Measurements from ENCODE around the gene ARL3.

Gene ARL3

GRCh38 chr10:102731222-102731800 is 17.1 kb upstream of the ARL3 start:
- no peak for TF ChIP-seq ZFX (IDR thresholded peaks at IDR 0.05)
- no peak for TF ChIP-seq CTCF (conservative IDR thresholded peaks at IDR 0.05)
- H3K27ac ChIP-seq: no peak overlapping the region

- TF ChIP-seq ZFX (IDR thresholded peaks at IDR 0.05): no peak
- peak; percentile 96 for TF ChIP-seq CTCF (conservative IDR thresholded peaks at IDR 0.05)
- no peak overlapping the region for H3K27ac ChIP-seq
Measured at GRCh38 chr10:102729029-102730026, 15.1 kb upstream of the ARL3 start.

GRCh38 chr10:102727037-102727818 is 13.0 kb upstream of the ARL3 start:
- H3K27ac ChIP-seq: no peak overlapping the region
- TF ChIP-seq ZFX (IDR thresholded peaks at IDR 0.05) (no peak), CTCF (conservative IDR thresholded peaks at IDR 0.05) (no peak)

- no peak overlapping the region for H3K27ac ChIP-seq
- TF ChIP-seq ZFX (IDR thresholded peaks at IDR 0.05) (no peak), CTCF (conservative IDR thresholded peaks at IDR 0.05) (no peak)
Measured at GRCh38 chr10:102726274-102726673, 12.1 kb upstream of the ARL3 start.

GRCh38 chr10:102723989-102724388 is 9.8 kb upstream of the ARL3 start:
- peak overlapping the region; percentile 41; the same call in 1 of the 2 replicates for H3K27ac ChIP-seq
- TF ChIP-seq CTCF (conservative IDR thresholded peaks at IDR 0.05) (no peak), ZFX (IDR thresholded peaks at IDR 0.05) (no peak)

GRCh38 chr10:102721954-102722353 is 7.8 kb upstream of the ARL3 start:
- H3K27ac ChIP-seq: no peak overlapping the region
- TF ChIP-seq CTCF (conservative IDR thresholded peaks at IDR 0.05): no peak
- TF ChIP-seq ZFX (IDR thresholded peaks at IDR 0.05): no peak

Data from C4-2B (cell line).